ENCODE results near the gene NRF1.

Gene NRF1

DNA sequence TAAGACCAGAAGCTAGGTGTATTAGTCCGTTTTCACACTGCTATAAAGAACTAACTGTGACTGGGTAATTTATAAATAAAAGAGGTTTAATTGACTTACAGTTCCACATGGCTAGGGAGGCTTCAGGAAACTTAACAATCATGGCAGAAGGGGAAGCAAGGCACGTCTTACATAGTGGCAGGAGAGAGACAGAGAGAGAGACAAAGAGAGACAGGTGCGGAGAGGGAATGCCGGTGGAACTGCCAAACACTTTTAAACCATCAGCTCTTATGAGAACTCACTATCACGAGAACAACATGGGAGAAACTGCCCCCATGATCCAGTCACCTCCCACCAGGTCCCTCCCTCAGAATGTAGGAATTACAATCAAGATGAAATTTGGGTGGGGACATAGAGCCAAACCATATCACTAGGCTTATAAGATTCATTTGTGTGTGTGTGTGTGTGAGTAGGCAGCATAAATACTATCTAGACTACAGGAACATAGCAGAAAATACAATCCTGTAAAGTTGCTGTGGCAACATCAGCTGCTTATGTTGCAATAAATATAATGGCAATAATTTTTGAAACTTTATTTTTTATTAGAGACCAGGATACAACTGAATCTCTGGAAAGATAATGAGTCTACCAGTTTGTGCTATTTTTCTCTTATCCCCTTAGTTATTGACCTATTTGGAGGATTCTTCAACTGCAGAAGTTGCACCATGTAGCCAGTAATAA, 77.1 kb downstream of the NRF1 start:
- DNase-seq, result no peak

DNA sequence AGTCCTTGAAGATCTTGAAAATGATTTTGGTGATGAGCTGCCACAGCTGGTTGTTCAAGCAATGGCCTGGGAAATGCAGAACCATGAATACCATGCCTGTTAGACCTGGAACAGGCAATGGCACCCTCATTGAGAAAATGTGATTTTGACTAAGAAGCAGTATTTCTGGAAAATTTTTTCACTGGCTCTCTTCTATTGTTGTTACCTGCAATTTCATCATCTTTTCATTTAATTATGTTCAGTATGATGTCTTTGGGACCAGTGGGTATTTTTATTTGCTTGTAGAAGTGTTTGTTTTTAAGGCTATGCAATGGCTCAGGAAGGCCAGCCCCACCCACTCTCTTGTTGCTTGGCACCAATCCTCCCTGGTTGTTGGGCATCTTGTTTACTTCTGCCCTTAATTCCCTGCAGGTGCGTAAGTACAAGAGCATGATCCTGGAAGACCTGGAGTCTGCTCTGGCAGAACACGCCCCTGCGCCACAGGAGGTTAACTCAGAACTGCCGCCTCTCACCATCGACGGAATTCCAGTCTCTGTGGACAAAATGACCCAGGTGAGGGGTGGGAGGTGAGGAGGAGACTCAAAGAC, 78.6 kb downstream of the NRF1 start:
- DNase-seq, result no peak

GRCh38 chr7:129690701-129691100, 79.2 kb downstream of the NRF1 start:
- DNase-seq, result no peak

DNA sequence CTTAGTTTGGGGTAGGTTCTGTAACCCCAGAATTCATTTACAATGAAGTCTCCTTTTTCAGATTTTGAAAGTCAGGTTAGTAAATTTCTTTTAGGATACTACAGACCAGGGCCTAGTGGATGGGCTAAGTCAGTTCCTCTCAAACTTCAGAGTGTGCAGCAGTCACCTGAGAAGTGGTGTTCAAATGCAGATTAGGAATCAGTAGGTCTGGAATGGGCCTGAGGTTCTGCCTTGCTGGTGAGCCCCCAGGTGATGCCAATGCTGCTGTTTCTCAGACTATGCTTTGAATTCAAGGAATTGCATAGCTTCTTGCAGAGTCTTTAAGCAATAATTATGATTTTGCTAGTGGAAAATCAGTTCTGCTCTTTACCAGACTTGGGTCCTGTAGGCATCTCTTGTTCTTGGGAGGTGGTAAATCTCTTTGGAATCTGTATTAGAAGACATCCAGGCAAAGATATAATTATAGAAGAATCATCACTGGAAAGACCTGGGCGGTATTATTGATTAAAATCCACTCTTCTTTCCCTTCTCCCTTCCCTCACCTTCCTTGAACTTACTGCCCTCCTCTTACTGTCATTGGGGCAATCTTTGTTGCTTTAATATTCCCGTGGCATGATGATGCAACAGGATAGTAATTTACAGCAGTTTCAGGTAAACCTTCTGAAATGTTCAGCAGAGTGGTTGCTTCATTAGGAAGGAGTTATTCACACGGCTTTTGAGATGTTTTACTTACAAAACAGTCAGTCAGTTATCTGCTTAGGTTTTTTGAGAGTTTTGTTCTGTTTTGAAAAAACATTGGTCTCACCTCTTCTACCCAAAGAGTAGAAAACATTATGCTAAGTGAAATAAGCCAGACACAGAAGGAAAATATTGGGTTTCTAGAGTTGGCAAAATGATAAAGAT, 87.2 kb downstream of the NRF1 start:
- no peak for DNase-seq

DNA sequence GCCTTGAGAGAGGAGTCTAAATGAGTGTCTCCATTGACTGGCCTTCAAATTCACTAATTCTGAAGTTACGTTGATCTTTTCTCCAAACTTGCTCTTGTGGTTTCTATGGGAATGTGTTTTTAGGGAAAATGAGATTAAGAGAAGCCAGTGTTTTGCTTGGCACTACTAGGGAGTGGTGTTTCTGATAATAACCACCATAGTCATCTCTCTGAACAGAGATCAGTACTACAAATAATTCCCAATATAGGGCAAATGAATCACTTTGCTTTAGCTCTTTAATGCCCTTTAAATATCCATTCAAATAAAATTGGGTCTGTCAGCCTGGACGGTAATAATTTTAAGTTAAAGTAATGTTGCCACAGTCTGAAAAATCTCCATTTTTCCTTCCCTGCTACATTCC, 90.8 kb downstream of the NRF1 start:
- DNase-seq, result no peak

DNA sequence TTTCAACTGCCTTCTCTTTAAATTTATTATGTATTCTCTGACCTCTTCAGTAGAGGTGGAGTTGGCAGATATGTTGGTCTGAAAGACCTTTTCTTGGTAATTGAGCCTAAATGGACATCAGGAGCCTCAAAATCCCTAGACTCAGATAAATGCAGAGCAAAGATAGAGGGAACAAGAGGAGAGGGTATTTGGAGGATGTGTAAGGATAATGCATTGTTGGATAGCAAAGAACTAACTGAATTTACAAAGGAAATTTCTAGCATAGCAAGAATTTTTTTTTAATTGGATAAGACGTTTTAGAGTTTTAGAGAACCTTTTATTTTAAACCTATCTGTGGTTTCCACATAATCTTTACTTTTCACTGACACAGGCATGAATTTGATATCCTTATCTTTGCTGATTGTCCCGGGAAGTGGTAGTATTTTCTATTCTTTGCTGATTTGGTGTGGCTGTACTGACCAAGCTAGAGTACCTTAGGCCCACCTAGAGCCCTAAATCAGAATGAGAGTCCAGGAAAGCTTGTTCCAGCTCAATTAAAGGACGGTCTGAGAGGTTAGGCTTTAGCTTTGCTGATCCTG, 91.3 kb downstream of the NRF1 start:
- no peak for DNase-seq

DNA sequence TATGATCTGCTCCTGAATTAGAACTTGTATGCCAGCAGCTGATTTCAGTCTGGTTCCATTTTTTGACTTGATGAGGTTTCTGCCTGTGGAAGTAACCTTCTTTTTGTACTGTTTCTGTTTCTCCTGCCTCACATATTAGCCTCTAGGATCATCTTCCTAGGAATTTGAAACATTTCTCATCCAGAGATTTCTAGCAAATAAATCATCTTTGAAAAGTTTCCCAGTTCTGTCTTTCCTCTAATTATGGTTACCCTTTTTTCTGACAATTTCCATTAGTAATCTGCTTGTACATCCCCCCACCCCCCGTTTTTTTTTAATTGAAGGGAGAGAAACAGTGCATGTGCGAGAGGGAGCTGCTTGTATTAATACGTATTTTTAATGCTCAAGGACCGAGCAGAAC, 92.2 kb downstream of the NRF1 start:
- no peak for DNase-seq

DNA sequence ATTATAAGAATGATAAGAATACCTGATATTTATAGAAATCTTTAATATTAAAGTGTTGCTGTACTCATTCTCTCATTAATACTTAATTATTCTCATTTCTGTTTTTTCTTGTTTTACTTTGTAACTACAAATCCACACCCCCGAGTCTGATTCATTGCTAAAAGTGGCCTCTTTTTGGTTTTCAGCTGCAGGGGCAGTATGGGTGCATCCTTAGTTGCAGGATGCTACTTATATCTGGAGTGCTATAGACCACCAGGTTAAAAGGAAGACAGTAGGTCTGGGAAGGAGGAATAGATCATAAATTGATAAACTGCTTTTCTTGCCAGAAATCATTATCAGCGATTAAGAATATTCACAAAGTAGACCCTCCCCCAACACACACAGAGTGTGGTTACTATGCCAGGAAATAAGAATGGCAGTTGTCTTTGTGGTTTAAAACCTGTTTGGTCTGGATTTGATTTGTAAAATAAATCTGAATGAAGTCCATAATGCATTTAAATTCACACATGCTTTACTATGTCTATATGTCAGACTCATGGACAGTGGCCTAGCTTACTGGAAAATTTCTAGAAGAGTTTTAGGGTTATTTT, 96.5 kb downstream of the NRF1 start:
- DNase-seq, result no peak

- DNase-seq, result no peak
Measured at GRCh38 chr7:129713544-129713943, 102.0 kb downstream of the NRF1 start.

DNA sequence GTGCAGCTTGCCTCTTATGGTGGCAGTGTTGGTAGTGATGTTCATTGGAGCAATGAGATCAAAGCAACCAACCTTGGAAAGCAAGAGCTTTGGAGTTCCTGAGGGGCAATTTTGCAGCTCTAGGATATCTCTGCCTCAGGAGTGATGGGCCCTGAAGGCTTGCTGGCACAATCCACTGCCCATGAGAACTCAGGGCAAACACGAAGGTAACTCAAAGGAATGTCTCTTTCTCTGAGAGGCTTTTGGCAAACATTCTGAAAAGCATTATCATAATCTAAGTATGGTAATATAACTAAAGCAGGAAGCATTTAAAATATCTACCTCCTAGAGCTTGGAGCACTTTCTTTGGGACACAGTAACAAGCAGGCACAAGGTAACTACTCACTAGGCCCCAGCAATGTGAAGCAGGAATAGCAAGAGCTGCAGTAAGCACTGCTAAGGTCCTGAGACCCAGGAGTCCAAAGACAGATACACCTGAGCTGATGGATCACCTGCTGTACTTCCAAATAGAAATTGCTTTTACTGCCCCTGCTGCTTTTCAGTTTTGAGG, 103.1 kb downstream of the NRF1 start:
- no peak for DNase-seq

DNA sequence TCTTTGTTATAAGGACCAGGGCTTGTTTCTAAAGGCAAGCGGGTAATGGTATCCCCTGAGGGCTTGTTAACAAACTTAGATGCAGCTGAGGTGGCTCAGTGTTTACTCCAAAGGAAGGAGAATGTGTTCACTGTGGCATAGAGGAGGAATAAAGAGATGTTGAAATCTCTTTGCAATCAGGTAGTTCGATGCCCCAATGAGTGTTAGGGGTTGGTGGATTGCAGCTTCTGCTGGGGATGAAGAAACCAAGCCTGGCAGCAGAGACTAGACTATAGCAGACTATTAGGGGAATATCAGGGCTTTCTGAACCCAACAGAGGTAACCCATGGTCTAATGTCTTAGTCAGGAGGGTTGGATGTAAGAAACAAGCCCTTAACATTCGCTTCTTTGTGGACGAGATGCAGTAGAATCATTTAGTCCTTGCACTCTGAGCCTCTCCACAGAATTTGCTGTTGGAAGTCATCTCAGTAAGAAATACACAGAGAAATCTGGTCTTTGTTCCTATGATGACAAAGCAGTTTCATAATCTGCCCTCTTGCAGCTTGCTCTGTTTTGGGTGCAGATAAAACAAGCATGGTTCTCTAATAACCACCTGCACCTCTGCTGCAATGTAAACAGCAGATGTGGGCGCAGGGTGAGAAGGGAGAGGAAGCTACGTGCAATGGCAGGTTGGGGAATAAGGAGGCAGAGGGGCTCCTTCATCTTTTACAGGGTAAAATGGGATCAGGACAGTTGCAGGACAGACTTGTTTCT, 108.6 kb downstream of the NRF1 start:
- DNase-seq, result no peak

DNA sequence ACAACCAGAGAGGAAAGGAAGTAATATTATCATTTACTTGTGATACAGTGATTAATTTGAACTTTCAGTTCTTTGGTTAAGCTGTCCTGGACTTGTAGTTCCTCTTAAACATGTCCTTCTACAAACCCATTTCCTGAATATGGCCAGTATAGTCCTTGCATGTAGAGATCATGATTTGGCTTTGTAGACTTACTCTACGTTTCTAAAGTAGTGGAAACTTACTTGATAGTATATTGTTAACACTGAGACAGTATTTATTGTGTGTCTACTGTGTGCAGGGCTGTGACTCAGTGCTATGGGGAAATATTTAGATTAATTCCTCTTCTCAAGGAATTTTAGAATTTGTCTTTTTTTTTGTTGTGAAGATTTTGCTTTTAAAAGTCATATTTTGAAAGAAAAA, 109.5 kb downstream of the NRF1 start:
- DNase-seq, result no peak

GRCh38 chr7:129723679-129724078, 112.2 kb downstream of the NRF1 start:
- no peak for DNase-seq

GRCh38 chr7:129724796-129725195, 113.3 kb downstream of the NRF1 start:
- DNase-seq, result no peak

DNA sequence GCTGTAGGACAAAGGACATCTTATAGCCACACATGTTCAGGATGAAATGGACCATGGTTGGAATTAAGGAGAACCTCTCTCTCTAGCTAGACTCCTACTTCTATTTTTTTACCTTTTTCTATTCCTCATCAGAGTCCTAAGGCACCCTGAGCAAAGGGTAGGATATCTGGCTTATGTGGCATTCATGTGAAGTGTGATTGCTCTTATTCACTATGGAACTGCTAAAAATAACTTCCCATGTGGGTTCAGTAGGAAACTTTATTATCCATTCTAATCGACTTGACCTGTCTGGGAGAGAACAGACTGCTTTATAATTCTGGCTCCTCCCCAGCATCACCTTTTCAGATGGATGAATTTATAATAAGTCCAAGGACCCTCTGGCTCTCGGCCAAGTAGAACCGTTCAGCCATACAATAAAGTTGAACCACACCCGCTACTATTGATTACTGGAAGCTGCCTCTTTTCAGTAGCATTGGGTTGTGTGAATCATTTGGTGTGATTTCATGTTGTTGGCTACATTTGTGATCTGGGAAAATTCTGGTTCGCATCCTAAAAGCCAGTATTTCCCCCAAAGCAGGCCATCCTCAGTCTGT, 117.5 kb downstream of the NRF1 start:
- no peak for DNase-seq

- no peak for DNase-seq
Measured at GRCh38 chr7:129729511-129729910, 118.0 kb downstream of the NRF1 start.

DNA sequence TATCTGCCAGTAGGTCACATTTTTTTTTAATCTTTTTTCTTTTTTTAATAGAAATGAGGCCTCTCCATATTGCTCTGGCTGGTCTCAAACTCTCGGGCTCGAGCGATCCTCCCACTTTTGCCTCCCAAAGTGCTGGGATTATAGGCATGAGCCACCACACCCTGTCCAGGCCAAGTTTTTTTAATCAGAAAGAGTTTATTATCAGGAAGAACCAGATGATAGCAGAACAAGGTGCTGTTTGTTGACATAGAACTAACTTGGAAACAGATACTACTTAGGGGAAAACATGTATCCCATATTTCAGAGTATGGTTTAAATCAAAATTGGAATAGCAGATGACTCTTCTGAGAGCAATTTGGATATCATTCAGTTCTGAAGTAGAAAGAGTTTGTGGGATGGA, 118.6 kb downstream of the NRF1 start:
- DNase-seq, result no peak

DNA sequence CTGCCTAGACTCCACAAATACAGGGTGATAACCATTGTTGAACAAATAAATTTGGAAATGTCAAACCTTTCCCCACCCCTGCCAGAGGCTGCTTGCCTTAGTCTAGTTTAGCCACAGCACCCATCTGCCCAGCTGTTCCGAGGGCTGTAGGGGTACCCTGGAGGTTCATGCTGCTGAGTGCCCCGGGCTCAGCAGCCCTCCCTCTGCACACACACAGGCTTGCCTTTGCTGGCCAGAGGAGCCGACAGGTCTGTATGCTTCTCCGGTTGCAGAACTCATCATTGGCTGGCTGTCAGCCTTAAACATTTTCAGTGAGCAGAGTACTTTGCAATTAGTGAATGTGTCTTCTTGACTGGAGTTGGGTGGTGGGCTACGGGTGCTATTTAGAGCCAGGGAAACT, 122.9 kb downstream of the NRF1 start:
- no peak for DNase-seq

DNA sequence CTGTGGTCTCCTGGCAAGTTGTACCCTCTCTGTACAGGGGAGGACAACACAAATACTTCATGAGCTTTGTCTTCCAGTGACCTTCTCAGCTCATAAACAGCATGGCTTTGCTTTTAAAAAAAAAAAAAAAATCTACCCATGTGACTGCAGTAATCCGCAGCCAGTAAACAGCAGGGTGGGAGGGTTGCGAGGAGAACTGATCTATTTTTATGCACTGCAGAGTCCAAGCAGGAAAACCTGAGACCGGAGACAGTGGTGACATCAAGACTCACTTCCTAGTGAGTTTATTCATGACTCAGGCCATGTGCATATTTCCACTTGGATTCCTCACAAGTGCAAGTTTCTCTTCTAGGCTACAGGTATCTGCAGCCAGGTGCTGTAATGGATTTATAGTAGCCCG, 127.9 kb downstream of the NRF1 start:
- peak; percentile 41 to 73 for DNase-seq

DNA sequence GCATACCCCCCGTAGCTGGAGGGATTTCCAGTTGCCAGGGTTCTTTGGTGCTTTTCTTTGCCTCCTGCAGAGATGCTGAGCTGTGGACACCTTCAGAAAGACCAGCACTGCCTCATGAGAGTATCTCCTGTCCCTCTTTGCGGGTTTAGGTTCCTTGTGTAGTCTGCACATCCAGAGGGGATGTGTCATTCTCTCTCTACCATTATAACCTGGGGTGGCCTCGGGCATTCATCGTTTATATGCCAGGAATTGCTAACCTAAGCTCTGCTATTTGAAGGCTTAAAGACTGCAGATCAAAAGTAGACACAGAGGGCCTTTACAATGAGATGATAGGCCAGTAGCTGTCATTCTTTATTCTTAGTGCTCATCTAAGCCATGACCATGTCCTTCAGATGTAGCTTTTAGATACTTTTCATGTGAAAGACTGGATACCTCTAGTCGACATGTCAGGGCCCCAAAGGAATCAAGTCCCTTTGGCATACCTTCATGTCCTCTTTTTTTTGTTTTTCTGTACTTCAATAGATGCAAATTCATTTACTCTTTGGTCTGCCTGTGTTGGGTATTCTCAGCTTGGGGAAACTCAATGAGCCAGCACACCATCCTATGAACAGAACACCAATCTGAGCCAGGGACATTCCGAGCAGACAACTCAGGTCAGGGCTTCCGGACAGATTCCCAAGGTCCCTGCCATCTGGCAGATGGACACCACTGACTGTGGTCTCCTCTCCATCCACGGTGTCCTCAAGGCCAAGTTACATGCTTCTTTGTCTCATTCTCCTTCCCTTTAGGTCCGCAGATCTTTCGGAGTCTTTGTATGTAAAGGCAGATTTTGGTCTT, 129.3 kb downstream of the NRF1 start:
- DNase-seq, result peak; percentile 31 to 47

DNA sequence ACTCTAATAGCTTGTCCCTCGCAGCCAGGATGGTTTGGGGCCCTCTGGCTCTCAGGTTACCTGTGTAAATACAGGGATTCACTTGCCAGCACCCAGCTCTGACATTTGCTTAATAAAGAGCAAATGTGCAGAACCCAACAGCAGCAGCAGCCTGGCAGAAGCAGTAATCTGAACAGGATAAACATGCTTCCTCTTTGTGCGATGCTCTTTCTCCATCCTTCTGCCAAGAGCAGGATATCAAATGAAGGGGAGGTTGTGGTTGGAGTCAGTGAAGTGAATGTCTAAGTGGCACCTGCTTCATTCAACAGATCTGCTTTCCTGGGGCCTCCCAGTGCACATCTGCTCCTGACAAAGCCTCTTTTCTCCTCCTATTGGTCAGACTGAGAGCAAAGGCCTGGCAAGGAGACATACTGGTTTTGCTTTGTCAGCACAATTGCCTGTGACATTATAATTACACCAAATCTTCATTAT, 130.3 kb downstream of the NRF1 start:
- no peak for DNase-seq
